Aorta (tissue), 5 donors: ENCODE data around the gene SYF2. TPM values are rescaled to one million over a fixed set of nuclear protein-coding genes. Genes with fewer than 3 reads are reported as not detected.

Source experiments
- ATAC-seq: fragments of 200-7000 bp; cut with Tn5 transposase; one replicate; pipeline ENCODE4 v1.9.1; 2022; ENCODE audit warnings: moderate library complexity; ENCODE audit not compliant: low FRiP score
- DNase-seq, 2 donors: peaks; one replicate each; pipeline ENCODE4 v3.0.0-alpha.2; 2020
- H3K27ac ChIP-seq, 2 donors: one replicate each; pipeline ENCODE4 v1.5.1; 2013; ENCODE audit warnings: low read length in 2 of 2, mild to moderate bottlenecking in 2 of 2, moderate library complexity in 2 of 2, control low read depth in 1 of 2, inconsistent platforms in 1 of 2, low read depth in 1 of 2
- H3K27me3 ChIP-seq, 2 donors: one replicate each; pipeline ENCODE4 v1.6.1; 2013; ENCODE audit warnings: control low read depth in 1 of 2, low read length in 1 of 2, mild to moderate bottlenecking in 1 of 2, moderate library complexity in 1 of 2; ENCODE audit not compliant: insufficient read depth in 2 of 2, control insufficient read depth in 1 of 2
- H3K36me3 ChIP-seq, 2 donors: one replicate each; pipeline ENCODE4 v1.6.1; 2013; ENCODE audit warnings: control low read depth in 1 of 2, low read length in 1 of 2, mild to moderate bottlenecking in 1 of 2; ENCODE audit not compliant: insufficient read depth in 2 of 2, control insufficient read depth in 1 of 2
- H3K4me1 ChIP-seq, 2 donors: one replicate each; pipeline ENCODE4 v1.6.1; 2013; ENCODE audit warnings: low read length in 2 of 2, control low read depth in 1 of 2, mild to moderate bottlenecking in 1 of 2, moderate library complexity in 1 of 2; ENCODE audit not compliant: insufficient read depth in 2 of 2, control insufficient read depth in 1 of 2
- H3K4me3 ChIP-seq, 2 donors: one replicate each; pipeline ENCODE4 v1.5.1; 2013; ENCODE audit warnings: low read length in 2 of 2, control low read depth in 1 of 2, mild to moderate bottlenecking in 1 of 2
- H3K9me3 ChIP-seq: one replicate; pipeline ENCODE4 v1.6.1; 2013; ENCODE audit warnings: mild to moderate bottlenecking, low read length; ENCODE audit not compliant: control insufficient read depth
- WGBS, 2 donors: extraction: QIAGEN DNeasy Blood & Tissue Kit; methylation state at CpG; one replicate each; pipeline ENCODE4 v1.1.7; 2013; 5-methylcytosine and 5-hydroxymethylcytosine counted together
- intact Hi-C, 2 donors: fragments of 100-400 bp; cut with DNase I; formaldehyde crosslinking; loops; one replicate each; pipeline versions ENCODE4 v1.14.2 to v1.15.0; 2022
- polyA plus RNA-seq, 2 donors: library from polyadenylated mRNA; stranded (reverse); fragments of 200-250 nt; gene quantifications; one replicate each; pipeline ENCODE4 v1.2.3, GENCODE V29; 2013
- total RNA-seq, 2 donors: library from RNA; stranded (reverse); fragmentation: NEBNext Ultra II Directional; extraction: Animal tissue kit (Norgen Biotek cat#: 25700); gene quantifications; one replicate each; pipeline ENCODE4 v1.2.1, GENCODE V29; 2021
- donor health status: healthy with polysubstance abuse.
- donor health status: Bipolar disorder and iron deficiency.
- donor health status: DM: no; HTN: no; CAD: no.
- donor health status: DM: no; HTN: no; CAD: no.
- donor health status: DM: yes; HTN: yes; CAD: no.

Gene SYF2
- total and polyA plus RNA-seq, 4 donors: 43.0 to 142 (median 74.6) TPM

DNA sequence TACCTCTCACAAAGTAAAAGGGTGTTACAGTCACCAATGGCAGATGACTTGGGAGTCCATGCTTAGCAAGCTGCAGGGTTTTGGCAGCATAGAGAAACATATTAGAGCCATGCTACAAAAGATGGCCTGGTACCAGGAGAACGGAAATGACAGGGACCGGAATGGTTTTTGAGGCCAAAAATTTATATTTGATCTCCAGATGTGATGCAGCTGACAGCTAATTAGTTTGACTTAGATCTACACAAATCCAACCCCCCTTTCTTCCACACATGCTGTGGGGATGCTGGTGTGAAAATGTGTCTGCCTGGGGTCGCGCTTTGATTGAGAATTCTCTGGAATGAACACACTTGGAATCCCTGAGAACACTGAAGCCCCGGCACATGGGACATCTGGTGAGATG is 26.5 kb downstream of the SYF2 start:
- intact Hi-C loops: loop anchor here (1.0 to 10.0 kb wide), 4 partner anchors 271 to 551 kb away; partner anchors contain the start of gene RUNX3 (in 1 of the 2)
- 77 to 82% methylated on average over 5 of the region's 5 CpGs for WGBS, 2 donors
- DNase-seq: peak in 1 of 2 donors; percentile 25
- H3K9me3 ChIP-seq: no peaks in the 10 kb centered on the region
- ATAC-seq: no peak
- H3K4me1 ChIP-seq: no peaks in the 10 kb centered on the region
- H3K27ac ChIP-seq: no peak overlapping the region
- H3K27me3 ChIP-seq: no peaks in the 10 kb centered on the region
- no peak overlapping the region for H3K4me3 ChIP-seq
- no peaks in the 10 kb centered on the region for H3K36me3 ChIP-seq

DNA sequence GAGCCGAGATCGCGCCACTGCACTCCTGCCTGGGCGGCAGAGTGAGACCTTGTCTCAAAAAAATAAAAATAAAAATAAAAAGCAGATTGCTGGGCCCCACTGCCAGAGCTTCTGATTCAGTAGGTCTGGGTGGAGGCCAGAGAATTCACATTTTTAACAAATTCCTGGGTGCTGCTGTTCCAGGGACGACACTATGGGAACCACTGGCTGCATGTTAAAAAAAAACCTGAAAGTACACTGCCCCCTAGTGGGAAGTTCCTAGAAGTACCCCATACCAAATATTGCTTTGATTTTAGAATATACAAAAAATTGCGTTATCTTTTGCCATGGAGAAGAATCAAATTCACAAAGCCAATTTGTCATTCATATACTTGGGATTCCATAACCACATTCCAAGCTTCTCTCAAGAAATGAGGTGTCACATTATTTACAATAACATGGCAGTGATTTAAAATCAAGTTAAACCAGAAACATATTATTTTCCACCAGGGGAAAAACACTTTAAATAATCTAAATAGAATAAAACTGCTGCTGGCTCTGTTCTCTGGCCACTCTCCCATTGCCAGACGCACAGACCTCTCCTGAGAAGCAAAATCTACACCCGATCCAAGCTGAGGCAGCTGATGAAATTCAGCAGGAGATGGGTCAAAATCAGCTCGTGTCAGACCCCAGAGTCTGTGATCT is 27.4 kb downstream of the SYF2 start:
- WGBS, 2 donors: 55 to 56% methylated on average over 9 of the region's 9 CpGs
- Histone ChIP-seq H3K36me3 (no peaks in the 10 kb centered on the region), H3K27ac (no peak overlapping the region), H3K4me1 (no peaks in the 10 kb centered on the region), H3K27me3 (no peaks in the 10 kb centered on the region), H3K9me3 (no peaks in the 10 kb centered on the region), H3K4me3 (no peak overlapping the region)
- intact Hi-C loops: loop anchor here (1.0 to 10.0 kb wide), 4 partner anchors 270 to 550 kb away; partner anchors contain the start of gene RUNX3 (in 1 of the 2)
- ATAC-seq: no peak
- DNase-seq: peak in 1 of 2 donors; percentile 26

DNA sequence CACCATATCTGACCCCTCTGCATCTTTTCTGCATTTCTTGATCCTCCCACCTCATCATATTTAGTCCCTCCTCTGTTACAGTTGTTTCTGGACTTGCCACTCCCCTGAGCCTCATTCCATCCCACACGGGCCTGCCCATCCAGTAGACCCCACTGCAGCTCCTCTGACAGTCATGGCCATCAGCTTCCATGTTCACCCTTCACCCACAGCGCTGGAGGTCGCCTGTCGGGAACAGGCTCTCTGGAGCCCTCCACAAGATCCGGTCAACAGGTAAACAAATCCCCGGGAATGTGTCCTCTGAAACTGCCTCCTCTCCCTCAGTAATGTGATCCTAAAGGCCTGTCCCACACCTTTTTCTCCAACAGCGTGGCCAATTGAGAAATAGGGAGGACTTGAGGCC is 31.3 kb downstream of the SYF2 start:
- Histone ChIP-seq H3K4me3 (no peak overlapping the region), H3K9me3 (no peaks in the 10 kb centered on the region), H3K4me1 (no peaks in the 10 kb centered on the region), H3K27me3 (no peaks in the 10 kb centered on the region), H3K27ac (no peak overlapping the region), H3K36me3 (no peaks in the 10 kb centered on the region)
- DNase-seq (peak in 1 of 2 donors; percentile 67), ATAC-seq (no peak)
- WGBS, 2 donors: 89 to 90% methylated on average over 7 of the region's 7 CpGs
- intact Hi-C loops: loop anchor here (10.0 kb wide), 3 partner anchors 266 to 546 kb away; partner anchors contain the start of gene RUNX3 (in 1 of the 2)

DNA sequence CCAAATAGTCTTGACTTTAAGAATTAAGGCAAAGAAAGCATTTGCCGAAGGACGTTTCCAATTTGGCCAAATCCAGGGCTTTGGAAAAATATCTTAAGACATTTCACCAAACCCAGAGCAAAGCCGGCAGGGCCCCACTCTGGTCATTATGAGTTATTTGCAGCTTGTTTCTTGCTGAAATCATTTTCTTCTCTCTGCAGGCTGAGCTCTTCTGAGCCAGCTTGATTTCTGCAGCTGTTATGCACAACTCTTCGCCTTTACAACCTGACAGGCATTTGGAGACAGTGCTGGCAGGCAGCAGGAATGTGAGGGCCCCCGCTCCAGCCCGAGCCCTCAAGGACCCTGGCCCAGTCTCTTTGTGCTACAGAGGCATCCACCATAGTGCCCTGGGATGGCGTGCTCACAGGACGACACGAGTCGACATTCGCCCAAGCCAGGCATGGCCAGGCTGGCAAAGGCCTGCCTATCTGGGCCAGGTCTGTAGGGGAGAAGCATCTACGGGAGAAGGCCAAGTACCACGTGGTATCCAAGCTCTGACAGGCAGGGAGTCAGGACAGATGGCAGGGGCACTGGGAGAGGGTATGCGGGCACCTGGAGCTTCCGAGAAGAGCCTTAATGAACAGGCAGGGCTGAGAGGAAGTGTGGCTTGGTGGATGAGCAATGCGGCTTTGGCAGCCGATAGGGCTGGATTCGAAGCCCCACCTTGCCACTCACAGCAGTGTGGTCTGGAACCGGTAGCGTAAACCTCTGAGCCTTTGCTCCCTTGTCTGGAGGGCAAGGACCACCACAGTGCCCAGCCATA is 32.3 kb downstream of the SYF2 start:
- Histone ChIP-seq H3K9me3 (no peaks in the 10 kb centered on the region), H3K4me3 (no peak overlapping the region), H3K36me3 (no peaks in the 10 kb centered on the region), H3K4me1 (no peaks in the 10 kb centered on the region), H3K27ac (no peak overlapping the region), H3K27me3 (no peaks in the 10 kb centered on the region)
- intact Hi-C loops: loop anchor here (10.0 kb wide), 3 partner anchors 265 to 545 kb away; partner anchors contain the start of gene RUNX3 (in 1 of the 2)
- WGBS, 2 donors: 93 to 94% methylated on average over 20 of the region's 20 CpGs
- peak in 1 of 2 donors; percentile 49 for DNase-seq
- ATAC-seq: peak; percentile 33

DNA sequence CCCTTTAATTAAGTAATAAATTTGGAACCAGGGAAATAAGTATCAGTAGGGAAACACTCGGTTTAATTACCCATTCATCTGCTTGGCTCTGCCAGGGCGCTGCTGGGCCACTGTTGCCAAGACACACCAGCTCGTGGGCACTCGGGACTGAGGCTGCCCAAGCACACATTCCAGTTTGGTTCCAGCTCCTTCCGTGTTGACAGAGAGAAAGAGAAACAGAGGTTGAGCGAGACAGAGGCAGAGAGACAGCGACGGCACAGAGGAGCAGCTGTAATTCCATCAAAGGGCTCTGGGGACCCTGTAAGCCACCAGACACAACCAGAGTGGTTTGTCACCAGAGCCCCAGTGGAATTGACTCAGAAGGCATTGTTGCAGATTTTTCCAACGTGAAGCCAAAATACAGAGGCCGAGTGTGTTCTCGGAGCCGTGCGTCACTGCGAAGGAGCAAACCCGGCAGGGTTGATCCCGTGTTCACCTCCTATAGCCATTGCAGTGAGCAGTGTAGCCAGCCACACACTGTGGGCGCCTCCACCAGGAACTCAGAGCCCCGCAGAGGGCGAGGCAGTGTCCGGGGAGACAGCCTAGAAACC is 33.5 kb downstream of the SYF2 start:
- Histone ChIP-seq H3K36me3 (no peaks in the 10 kb centered on the region), H3K27me3 (no peaks in the 10 kb centered on the region), H3K4me1 (no peaks in the 10 kb centered on the region), H3K9me3 (no peaks in the 10 kb centered on the region), H3K4me3 (peak overlapping the region; percentile 1 to 18), H3K27ac (peak overlapping the region in 1 of 2 donors; percentile 53)
- DNase-seq (peak in 1 of 2 donors; percentile 82), ATAC-seq (peak; percentile 53)
- intact Hi-C loops: no loop called here
- WGBS, 2 donors: 14% methylated on average over 20 of the region's 20 CpGs

DNA sequence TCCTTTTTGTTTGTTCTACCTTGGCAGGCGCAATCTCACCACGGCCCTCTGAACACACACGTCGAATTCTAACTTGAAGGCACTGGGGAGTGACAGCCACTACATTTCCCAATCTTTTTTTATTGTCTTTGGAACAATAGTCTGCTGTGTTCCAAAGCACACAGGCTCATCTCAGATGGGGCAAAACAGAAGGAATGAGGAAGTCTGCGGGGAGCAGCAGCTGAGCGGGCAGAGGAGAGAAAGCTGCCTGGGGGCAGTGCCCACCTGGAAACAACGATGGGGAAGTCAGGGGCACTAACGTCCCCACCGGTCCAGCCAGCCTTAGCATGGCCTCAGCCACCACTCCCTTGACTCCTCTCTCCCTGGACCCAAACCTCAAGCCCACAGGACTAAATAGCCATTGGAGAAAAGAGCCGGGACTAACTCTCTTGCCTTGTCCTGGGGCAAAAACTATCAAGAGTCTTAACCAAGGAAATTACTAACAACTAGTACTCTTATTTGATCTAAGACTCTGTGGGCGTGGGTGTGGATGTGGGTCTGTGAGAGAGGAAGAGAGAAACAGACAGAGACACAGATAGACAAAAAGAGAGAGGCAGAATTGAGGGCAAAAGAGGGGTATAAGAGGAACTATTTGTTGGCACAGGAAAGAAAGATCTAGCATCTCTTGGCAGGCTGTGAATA is 34.2 kb downstream of the SYF2 start:
- Histone ChIP-seq H3K9me3 (no peaks in the 10 kb centered on the region), H3K4me3 (no peak overlapping the region), H3K36me3 (no peaks in the 10 kb centered on the region), H3K27me3 (no peaks in the 10 kb centered on the region), H3K27ac (no peak overlapping the region), H3K4me1 (no peaks in the 10 kb centered on the region)
- no peak for ATAC-seq
- WGBS, 2 donors: 53 to 59% methylated on average over 11 of the region's 11 CpGs
- intact Hi-C loops: no loop called here
- no peak for DNase-seq

DNA sequence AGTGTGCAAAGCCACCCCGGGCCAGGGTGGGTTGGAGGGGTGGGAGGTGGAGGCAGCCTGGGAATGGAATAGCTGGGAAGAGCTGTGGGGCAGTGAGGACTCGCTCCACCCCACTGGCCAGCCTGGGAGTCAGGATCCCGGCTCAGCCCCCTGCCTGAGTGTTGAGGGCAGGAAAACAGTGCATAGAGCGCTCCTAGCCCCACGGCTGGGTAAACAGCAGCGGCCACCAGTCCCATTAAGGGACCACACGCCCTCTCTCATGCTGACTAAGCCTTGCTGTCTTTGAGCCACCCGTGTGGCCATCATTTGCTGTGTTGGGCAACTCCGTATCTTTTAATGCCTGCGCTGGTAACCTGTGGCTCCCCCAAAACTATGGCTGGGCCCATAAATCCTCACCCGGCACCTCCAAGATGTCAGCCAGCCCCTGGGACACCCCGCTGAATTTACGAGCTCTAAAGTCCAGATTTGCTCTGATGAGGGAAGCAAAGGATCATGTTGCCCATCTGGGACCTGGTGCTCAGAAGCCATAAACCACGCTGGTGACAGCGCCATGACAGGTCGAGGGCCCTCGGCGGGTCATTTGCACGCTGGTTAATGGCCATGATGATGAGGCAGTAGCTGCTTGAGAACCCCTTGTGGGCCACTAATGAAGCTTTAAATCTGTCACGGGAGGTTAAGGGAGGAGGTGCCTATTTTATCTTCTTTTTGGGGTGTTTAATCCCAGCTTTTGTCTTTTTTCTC is 34.9 kb downstream of the SYF2 start:
- Histone ChIP-seq H3K9me3 (no peaks in the 10 kb centered on the region), H3K36me3 (no peaks in the 10 kb centered on the region), H3K4me1 (no peaks in the 10 kb centered on the region), H3K27me3 (no peaks in the 10 kb centered on the region), H3K27ac (no peak overlapping the region), H3K4me3 (no peak overlapping the region)
- WGBS, 2 donors: 74 to 79% methylated on average over 20 of the region's 20 CpGs
- intact Hi-C loops: no loop called here
- no peak for ATAC-seq
- no peak for DNase-seq

DNA sequence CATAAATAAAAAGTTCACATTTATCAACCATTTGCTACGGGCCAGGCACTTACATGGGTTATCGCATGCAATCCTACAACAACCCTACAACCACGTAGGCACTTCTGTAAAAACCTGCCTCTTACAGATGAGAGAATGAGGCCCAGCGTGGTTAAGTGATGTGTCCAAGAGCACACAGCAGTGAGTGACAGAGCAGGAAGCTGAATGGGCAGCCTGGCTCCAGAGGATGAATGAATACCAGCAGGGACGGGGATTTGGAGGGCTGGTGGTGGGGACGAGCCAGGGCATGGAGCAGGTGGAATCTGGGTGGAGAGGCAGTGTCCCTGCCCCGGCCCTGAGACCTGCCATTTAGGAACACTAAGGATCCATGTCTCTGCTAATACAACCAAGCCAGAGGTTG is 35.5 kb downstream of the SYF2 start:
- intact Hi-C loops: no loop called here
- no peaks in the 10 kb centered on the region for H3K9me3 ChIP-seq

More for the DNA sequence above, 35.5 kb downstream of the SYF2 start:
- WGBS, 2 donors: 83 to 91% methylated on average over 7 of the region's 7 CpGs
- no peak for DNase-seq
- no peaks in the 10 kb centered on the region for H3K4me1 ChIP-seq
- no peak for ATAC-seq
- H3K36me3 ChIP-seq: no peaks in the 10 kb centered on the region
- H3K27me3 ChIP-seq: no peaks in the 10 kb centered on the region
- no peak overlapping the region for H3K27ac ChIP-seq
- H3K4me3 ChIP-seq: no peak overlapping the region
